Keratinocyte (primary cell): ENCODE measurements around the gene MAP1LC3B2. TPM values are rescaled to one million over a fixed set of nuclear protein-coding genes. Genes with fewer than 3 reads are reported as not detected.

Experiments
- DNase-seq: peaks from one replicate; pipeline ENCODE4 v3.0.0-alpha.2; 2011; ENCODE audit warnings: low read depth, missing footprints, low spot score
- FAIRE-seq: peaks from 2 replicates; lab custom pipeline; 2011; peaks lifted over from hg19 to GRCh38; lab: Jason Lieb, UNC
- H2AFZ ChIP-seq: 2 replicates; pipeline ENCODE4 v1.6.0; 2012; ENCODE audit warnings: low read length, control low read depth, inconsistent platforms; ENCODE audit not compliant: control insufficient read depth
- H3K27ac ChIP-seq: 2 replicates; pipeline ENCODE4 v1.5.1; 2011; ENCODE audit warnings: low read length; ENCODE audit not compliant: control insufficient read depth, insufficient read depth
- H3K27me3 ChIP-seq: 3 replicates; pipeline ENCODE4 v1.6.0; 2011; ENCODE audit warnings: low read length; ENCODE audit not compliant: control insufficient read depth, insufficient read depth; ENCODE audit errors: extremely low read depth
- H3K36me3 ChIP-seq, 2 experiments: 2 replicates in 1 of 2; 3 replicates in 1 of 2; pipeline ENCODE4 v1.5.1; 2011; ENCODE audit warnings: low read length in 2 of 2, mild to moderate bottlenecking in 1 of 2; ENCODE audit not compliant: control insufficient read depth in 2 of 2, insufficient read depth in 2 of 2; ENCODE audit errors: extremely low read depth in 1 of 2
- H3K4me1 ChIP-seq: 3 replicates; pipeline ENCODE4 v1.5.1; 2011; ENCODE audit warnings: low read length; ENCODE audit not compliant: control insufficient read depth, insufficient read depth; ENCODE audit errors: extremely low read depth
- H3K4me2 ChIP-seq: 3 replicates; pipeline ENCODE4 v1.6.0; 2011; ENCODE audit warnings: low read depth, low read length; ENCODE audit not compliant: control insufficient read depth, insufficient read depth; ENCODE audit errors: extremely low read depth
- H3K4me3 ChIP-seq, 3 experiments: fragments of 200-600 bp in 1 of 3; sonication (generic) in 1 of 3; 2 replicates in 2 of 3; 3 replicates in 1 of 3; pipeline ENCODE4 v1.5.1; 2011 to 2016; ENCODE audit warnings: low read length in 3 of 3, mild to moderate bottlenecking in 3 of 3, control low read depth in 2 of 3, inconsistent platforms in 1 of 3, low read depth in 1 of 3, mixed read lengths in 1 of 3, mixed run types in 1 of 3, moderate library complexity in 1 of 3; ENCODE audit not compliant: control insufficient read depth in 2 of 3, insufficient read depth in 2 of 3; ENCODE audit errors: extremely low read depth in 1 of 3
- H3K79me2 ChIP-seq: 2 replicates; pipeline ENCODE4 v1.6.0; 2012; ENCODE audit warnings: low read length; ENCODE audit not compliant: control insufficient read depth, insufficient read depth
- H3K9ac ChIP-seq: 3 replicates; pipeline ENCODE4 v1.6.0; 2011; ENCODE audit warnings: low read length; ENCODE audit not compliant: control insufficient read depth, insufficient read depth; ENCODE audit errors: extremely low read depth
- H3K9me1 ChIP-seq: 3 replicates; pipeline ENCODE4 v1.6.0; 2011; ENCODE audit warnings: low read length; ENCODE audit not compliant: control insufficient read depth, insufficient read depth; ENCODE audit errors: extremely low read depth
- H3K9me3 ChIP-seq: 2 replicates; pipeline ENCODE4 v1.5.1; 2012; ENCODE audit warnings: low read depth, low read length; ENCODE audit not compliant: control insufficient read depth
- H4K20me1 ChIP-seq: 3 replicates; pipeline ENCODE4 v1.6.0; 2011; ENCODE audit warnings: low read length; ENCODE audit not compliant: control insufficient read depth, insufficient read depth; ENCODE audit errors: extremely low read depth
- CTCF ChIP-seq, 3 experiments: IDR thresholded peaks in 1 of 3; conservative IDR thresholded peaks in 1 of 3; optimal IDR thresholded peaks in 1 of 3; 2 replicates in 2 of 3; 3 replicates in 1 of 3; pipeline versions ENCODE3 to v1.5.1; 2011; ENCODE audit warnings: low read length in 3 of 3, mild to moderate bottlenecking in 3 of 3, moderate library complexity in 2 of 3, control low read depth in 1 of 3, inconsistent platforms in 1 of 3; ENCODE audit not compliant: insufficient read depth in 2 of 3; ENCODE audit errors: extremely low read depth in 1 of 3
- EZH2 ChIP-seq: IDR thresholded peaks from one replicate; pipeline ENCODE4 v1.6.1; 2012; ENCODE audit warnings: inconsistent platforms, mild to moderate bottlenecking, low read length, moderate library complexity
- dilution Hi-C: fragments of 300-500 bp; cut with MboI; formaldehyde crosslinking; loops from one replicate; pipeline ENCODE4 v1.7.0; 2020; ENCODE audit warnings: low sequenced_read_pairs; ENCODE audit not compliant: extremely low pct_ligation_motif_present
- polyA plus RNA-seq, 5 experiments: library from polyadenylated mRNA; depleted of rRNA in 3 of 5; stranded (reverse) in 3 of 5; stranded (forward) in 1 of 5; unstranded in 1 of 5; fragments of >200 nt; gene quantifications; 1 replicate in 1 of 5; 2 replicates in 3 of 5; 3 replicates in 1 of 5; pipeline versions ENCODE4 v1.2.1 to v1.2.3, GENCODE V29; 2011 to 2012; ENCODE audit warnings: missing spikeins in 2 of 5, low read depth in 1 of 5, low replicate concordance in 1 of 5

The MAP1LC3B2 gene
- polyA plus RNA-seq, 1 donor (not counting 4 experiments of a cell fraction or from before 2014, with no cell fraction given), result 6.0 TPM

GRCh38 chr12:116595672-116596071 lies 36.5 kb downstream of the MAP1LC3B2 start:
- dilution Hi-C loops, result no loop called here

GRCh38 chr12:116597886-116598285 lies 38.7 kb downstream of the MAP1LC3B2 start:
- H3K4me2 ChIP-seq, result no peak overlapping the region
- DNase-seq (no peak), FAIRE-seq (no peak)
- no peaks in the 10 kb centered on the region for H4K20me1 ChIP-seq
- TF ChIP-seq EZH2, result no peak
- TF ChIP-seq CTCF (optimal IDR thresholded peaks at IDR 0.05 in 1 of 3, IDR thresholded peaks at IDR 0.05 in 1 of 3, conservative IDR thresholded peaks at IDR 0.05 in 1 of 3; ENCODE audit: extremely low read depth in 1 of 3, insufficient read depth in 2 of 3, low read length in 3 of 3), result no peak
- H3K4me3 ChIP-seq, result no peak overlapping the region
- H3K27me3 ChIP-seq, result no peaks in the 10 kb centered on the region
- H3K4me1 ChIP-seq, result peaks cover 12% of the 10 kb centered on the region
- no peak overlapping the region for H2AFZ ChIP-seq
- no peaks in the 10 kb centered on the region for H3K36me3 ChIP-seq
- H3K9me1 ChIP-seq, result no peaks in the 10 kb centered on the region
- H3K9me3 ChIP-seq, result no peaks in the 10 kb centered on the region
- H3K27ac ChIP-seq, result no peak overlapping the region
- no peaks in the 10 kb centered on the region for H3K79me2 ChIP-seq
- no peak overlapping the region for H3K9ac ChIP-seq
- dilution Hi-C loops, result no loop called here

More at GRCh38 chr12:116595672-116596071, 36.5 kb downstream of the MAP1LC3B2 start:
- Histone ChIP-seq H3K4me1 (peaks cover 11% of the 10 kb centered on the region), H3K4me2 (no peak overlapping the region), H3K27ac (no peak overlapping the region), H3K79me2 (no peaks in the 10 kb centered on the region), H3K27me3 (no peaks in the 10 kb centered on the region), H3K4me3 (no peak overlapping the region), H3K9ac (no peak overlapping the region), H4K20me1 (no peaks in the 10 kb centered on the region), H2AFZ (no peak overlapping the region), H3K9me1 (no peaks in the 10 kb centered on the region), H3K36me3 (no peaks in the 10 kb centered on the region), H3K9me3 (no peaks in the 10 kb centered on the region)
- TF ChIP-seq CTCF (optimal IDR thresholded peaks at IDR 0.05 in 1 of 3, IDR thresholded peaks at IDR 0.05 in 1 of 3, conservative IDR thresholded peaks at IDR 0.05 in 1 of 3; ENCODE audit: extremely low read depth in 1 of 3, insufficient read depth in 2 of 3, low read length in 3 of 3) (no peak), EZH2 (no peak)
- DNase-seq (no peak), FAIRE-seq (no peak)
